ENCODE data around the gene PLTP. TPM values are rescaled to one million over a fixed set of nuclear protein-coding genes. Genes with fewer than 3 reads are reported as not detected.
"Not testable (repeated sequence)": the region's sequence is repeated elsewhere in the genome, so short reads cannot be mapped to it uniquely, and the experiment has no call there.

The PLTP gene
- polyA plus RNA-seq = 100 to 1,000 TPM; 113 to 308 (median 276) TPM

GRCh38 chr20:45911486-45912343 is at the start of gene PLTP:
PLTP (minus strand) TSS chr20:45912155; CDS start chr20:45911452, 703 bp downstream.
- WGBS, 3 donors = 0 to 1% (median 1%) methylated on average over 51 to 58 of the region's 58 CpGs
- no peak within 1 kb of the TSS for H3K27ac ChIP-seq (ENCODE audit: low read depth, low read length)

DNA sequence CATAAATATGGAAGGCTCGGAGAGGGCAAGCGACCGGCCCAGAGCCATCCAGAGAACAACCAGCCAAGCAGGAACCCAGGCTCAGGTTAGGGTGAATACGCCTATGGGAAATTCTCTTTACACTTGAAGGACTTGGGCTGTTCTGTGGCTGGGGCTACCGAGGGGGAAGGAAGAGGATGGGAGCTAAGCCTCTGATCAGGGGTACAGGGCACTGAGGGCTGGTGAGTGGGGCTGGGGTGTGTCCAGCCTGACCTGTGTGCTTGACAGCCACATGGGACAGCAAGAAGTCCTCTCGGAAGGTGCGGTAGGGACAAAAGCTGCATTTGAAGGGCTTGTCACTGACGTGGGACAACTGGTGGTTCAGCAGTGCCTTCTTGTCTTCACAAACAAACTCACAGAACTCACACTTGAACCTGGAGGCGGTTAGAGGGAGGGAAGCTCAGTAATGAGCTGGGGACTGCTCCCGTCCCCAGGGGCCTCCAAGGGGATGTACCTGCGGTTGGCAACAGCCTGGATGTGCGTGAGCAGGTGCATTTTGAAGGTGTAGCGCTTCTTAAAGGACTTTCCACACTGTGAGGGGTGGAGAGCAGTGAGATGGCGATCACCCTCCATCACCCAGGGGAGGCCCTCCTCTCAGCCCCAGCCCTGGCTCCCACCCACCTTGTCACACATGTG is 48.1 kb upstream of the PLTP start:
- WGBS, 3 donors = 94 to 97% (median 97%) methylated on average over 14 of the region's 14 CpGs
- no peak overlapping the region for H3K27ac ChIP-seq (ENCODE audit: low read depth, low read length)

DNA sequence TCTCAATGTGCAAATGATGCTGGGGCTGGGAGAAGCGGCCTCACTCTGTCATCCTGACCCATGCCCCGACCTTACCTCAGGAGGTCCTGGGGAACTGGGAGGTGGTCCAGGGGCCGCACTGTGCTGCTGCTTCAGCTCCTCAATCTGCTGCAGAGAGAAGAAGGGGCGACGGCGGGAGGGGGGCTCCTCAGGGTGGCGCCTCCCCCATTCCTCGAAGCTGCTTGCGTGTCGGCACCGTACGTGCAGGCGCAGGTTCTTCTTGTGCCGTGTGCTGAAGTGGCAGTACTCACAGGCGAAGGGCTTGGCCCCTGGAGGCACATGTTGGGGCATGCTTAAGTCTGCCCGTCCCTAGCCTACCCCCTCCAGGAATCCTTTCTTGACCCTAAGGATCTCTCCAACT is 47.2 kb upstream of the PLTP start:
- WGBS, 3 donors = 91 to 95% (median 91%) methylated on average over 16 of the region's 16 CpGs
- H3K27ac ChIP-seq (ENCODE audit: low read depth, low read length) = no peak overlapping the region

DNA sequence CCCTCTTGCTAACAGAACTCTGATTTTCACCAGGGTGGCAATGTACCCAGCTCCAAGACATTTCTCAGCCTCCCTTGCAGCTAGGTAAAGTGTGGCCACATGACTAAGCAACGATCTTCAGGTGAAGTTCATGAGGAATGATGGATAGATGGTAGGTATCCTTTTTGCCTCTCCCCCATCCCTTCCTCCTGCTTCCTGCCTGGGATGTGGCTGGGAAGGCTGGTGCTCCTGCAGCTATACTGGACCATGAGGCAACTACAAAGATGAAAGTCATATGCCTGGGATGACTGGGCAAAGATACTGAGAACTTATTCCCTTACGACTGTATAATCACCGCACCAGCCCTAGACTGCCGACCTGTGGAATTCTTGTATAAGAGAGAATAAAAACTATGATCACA is 46.6 kb upstream of the PLTP start:
- no peak overlapping the region for H3K27ac ChIP-seq (ENCODE audit: low read depth, low read length)
- WGBS, 3 donors = 94 to 98% (median 97%) methylated on average over 4 of the region's 4 CpGs

DNA sequence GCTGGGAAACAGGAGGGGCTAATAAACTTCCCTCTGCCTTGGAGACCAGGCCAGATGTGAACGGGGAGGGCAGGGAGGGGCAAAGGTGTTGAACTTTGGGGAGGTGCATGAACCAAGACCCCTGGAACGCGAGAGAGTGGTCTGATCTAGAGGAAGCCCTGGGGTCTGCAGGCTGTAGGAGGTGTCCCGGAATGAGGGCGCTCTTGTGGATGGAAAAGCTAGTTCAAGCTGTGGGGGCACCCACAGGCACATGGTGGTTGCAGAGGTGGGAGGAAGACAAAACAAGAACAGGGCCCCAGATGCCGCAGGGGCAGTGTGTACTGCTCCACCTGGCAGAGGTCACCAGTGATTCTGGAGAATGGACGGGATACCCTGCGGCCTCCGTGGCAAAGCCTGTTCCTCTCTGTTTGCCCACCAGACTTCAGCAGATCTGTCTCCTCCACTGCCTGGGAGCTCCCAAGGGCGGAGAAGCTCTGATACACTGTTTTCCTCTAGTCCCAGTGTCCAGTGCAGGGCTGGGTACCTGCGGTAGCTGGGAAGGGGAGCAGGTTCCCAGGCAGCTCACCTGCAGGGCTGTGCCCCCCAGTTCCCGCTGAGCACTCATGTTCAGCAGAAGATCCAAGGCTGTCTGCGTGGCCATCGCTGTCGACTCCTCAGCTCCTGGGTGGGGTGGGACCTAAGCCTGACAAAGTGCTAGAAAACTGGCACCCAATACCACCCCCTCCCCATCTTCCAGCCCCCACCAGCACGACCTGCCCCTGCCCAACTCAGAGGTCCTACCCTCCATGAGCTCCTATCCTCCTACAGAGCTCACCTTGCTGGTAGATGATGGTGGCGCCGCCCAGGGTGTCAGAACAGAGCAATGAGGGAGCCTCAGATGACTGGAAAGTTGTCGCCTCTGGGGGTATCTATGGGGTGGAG is 45.3 kb upstream of the PLTP start:
- H3K27ac ChIP-seq (ENCODE audit: low read depth, low read length) = no peak overlapping the region
- 84 to 90% (median 85%) methylated on average over 19 of the region's 19 CpGs for WGBS, 3 donors

DNA sequence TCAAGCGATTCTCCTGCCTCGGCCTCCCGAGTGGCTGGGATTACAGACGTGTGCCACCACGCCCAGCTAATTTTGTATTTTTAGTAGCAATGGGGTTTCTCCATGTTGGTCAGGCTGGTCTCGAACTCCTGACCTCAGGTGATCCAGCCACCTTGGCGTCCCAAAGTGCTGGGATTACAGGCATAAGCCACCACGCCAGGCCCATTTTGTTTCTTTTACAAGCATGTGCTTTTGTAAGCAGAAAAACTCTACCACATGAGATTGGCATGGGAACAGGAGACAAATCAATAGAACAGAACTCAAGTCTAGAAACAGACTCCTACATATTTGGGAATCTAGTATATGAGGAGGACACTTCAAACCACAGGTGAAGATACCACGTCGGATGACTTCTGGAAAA is 44.4 kb upstream of the PLTP start:
- 88 to 93% (median 89%) methylated on average over 10 of the region's 10 CpGs for whole genome bisulfite sequencing, 3 donors

GRCh38 chr20:45953672-45954071 is 41.7 kb upstream of the PLTP start:
- H3K27ac ChIP-seq (ENCODE audit: low read depth, low read length) = no peak overlapping the region
- 92 to 94% (median 94%) methylated on average over 9 of the region's 9 CpGs for WGBS, 3 donors

More for the DNA sequence above, 44.4 kb upstream of the PLTP start:
- not testable (repeated sequence) for H3K27ac ChIP-seq (ENCODE audit: low read depth, low read length)

- H3K27ac ChIP-seq (ENCODE audit: low read depth, low read length) = no peak overlapping the region
- WGBS, 3 donors = 92 to 94% (median 94%) methylated on average over 5 of the region's 5 CpGs
These were observed 40.9 kb upstream of the PLTP start for GRCh38 chr20:45952861-45953260.

- 94 to 95% (median 94%) methylated on average over 19 of the region's 19 CpGs for WGBS, 3 donors
- no peak overlapping the region for H3K27ac ChIP-seq (ENCODE audit: low read depth, low read length)
These were observed 40.2 kb upstream of the PLTP start for GRCh38 chr20:45951925-45952834.

GRCh38 chr20:45950330-45950646 is 38.3 kb upstream of the PLTP start:
- H3K27ac ChIP-seq (ENCODE audit: low read depth, low read length) = no peak overlapping the region
- WGBS, 3 donors = 80 to 92% (median 86%) methylated on average over 9 of the region's 9 CpGs

DNA sequence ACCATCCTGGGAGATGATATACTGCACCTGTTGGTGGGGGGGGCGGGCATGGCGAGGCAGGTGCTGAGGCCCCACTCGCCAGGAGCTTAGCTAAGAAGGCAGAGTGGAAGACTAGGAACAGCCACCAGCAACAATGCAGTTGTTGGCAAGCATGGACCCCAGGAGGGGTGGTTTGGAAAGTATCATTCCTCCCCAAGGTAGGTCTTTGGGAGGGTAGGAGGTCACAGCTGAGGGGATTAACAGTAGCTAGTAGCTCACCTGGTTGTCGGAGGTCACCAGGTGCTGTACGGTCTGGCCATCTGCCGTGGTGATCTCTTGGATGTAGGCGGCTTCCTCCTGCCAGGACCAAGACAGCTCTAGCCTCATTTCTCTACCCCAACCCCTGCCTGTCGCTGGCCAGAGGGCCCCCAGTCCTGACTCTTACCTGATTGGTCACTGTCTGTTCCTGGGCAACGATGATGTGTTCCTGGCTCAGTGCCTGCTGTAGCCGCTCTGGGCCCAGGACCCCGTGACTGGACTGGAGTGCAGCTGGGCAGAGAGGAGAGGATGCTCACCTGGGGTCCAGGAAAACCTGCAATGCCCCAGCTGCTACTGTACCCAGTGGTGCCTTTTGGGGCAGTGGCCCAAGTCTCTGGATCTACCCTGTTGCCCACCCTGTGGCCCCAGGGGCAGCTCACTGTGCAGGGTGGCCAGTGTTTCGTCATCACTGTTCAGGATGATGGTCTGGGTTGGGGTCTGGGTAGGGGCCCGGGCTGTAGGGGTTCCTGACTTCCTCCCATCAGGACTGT is 37.8 kb upstream of the PLTP start:
- 83 to 86% (median 86%) methylated on average over 13 of the region's 13 CpGs for WGBS, 3 donors
- no peak overlapping the region for H3K27ac ChIP-seq (ENCODE audit: low read depth, low read length)

GRCh38 chr20:45948742-45949541 is 37.0 kb upstream of the PLTP start:
- no peak overlapping the region for H3K27ac ChIP-seq (ENCODE audit: low read depth, low read length)
- whole genome bisulfite sequencing, 3 donors = 78 to 83% (median 80%) methylated on average over 10 of the region's 10 CpGs

GRCh38 chr20:45948261-45948733 is 36.3 kb upstream of the PLTP start:
- WGBS, 3 donors = 80 to 88% (median 85%) methylated on average over 7 of the region's 7 CpGs
- H3K27ac ChIP-seq (ENCODE audit: low read depth, low read length) = no peak overlapping the region

- H3K27ac ChIP-seq (ENCODE audit: low read depth, low read length) = no peak overlapping the region
- WGBS, 3 donors = 83 to 86% (median 84%) methylated on average over 29 of the region's 29 CpGs
These were observed 35.3 kb upstream of the PLTP start for GRCh38 chr20:45947110-45947866.

DNA sequence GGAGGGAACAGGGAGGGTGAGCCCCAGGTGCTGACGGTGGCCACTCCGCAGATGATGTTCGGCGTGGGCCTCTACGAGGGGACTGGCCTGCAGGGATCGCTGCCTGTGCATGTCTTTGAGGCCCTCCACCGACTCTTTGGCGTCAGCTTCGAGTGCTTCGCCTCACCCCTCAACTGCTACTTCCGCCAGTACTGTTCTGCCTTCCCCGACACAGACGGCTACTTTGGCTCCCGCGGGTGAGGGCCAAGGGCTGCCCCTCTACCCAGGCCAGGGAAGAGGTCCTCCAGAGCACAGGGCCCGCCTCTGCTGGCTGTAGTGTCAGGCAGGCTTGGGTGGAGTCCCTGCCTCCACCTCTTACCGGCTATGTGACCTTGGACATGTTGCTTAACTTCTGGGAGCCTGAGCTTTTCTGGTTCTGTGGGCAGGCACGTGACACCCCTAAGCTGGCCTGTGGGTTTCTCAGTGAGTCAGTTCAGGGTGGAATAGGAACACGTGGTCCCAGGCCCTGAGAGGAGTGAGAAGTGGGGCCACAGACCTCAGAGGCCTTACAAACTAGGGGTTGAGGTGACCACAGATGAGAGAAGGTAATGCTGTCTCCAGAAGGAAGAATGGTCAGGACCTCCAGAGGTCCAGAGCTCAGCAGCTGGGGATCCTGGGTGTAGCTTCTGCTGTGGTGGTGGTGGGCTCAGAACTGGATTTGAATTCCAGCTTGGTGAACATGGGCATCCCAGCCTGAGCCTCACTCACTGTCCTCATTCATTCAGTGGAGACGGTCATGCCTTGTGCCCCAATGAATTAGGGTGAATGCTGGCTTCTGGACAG is 34.4 kb upstream of the PLTP start:
- no peak overlapping the region for H3K27ac ChIP-seq (ENCODE audit: low read depth, low read length)
- 62 to 74% (median 62%) methylated on average over 20 of the region's 20 CpGs for WGBS, 3 donors
